SKM-1 (cell line): Measurements from ENCODE around the gene TRAF7.

Source experiments
- DNase-seq: peaks from one replicate; lab custom pipeline; 2025; ENCODE audit not compliant: unreplicated experiment; lab: John Stamatoyannopoulos, UW

The TRAF7 gene

DNA sequence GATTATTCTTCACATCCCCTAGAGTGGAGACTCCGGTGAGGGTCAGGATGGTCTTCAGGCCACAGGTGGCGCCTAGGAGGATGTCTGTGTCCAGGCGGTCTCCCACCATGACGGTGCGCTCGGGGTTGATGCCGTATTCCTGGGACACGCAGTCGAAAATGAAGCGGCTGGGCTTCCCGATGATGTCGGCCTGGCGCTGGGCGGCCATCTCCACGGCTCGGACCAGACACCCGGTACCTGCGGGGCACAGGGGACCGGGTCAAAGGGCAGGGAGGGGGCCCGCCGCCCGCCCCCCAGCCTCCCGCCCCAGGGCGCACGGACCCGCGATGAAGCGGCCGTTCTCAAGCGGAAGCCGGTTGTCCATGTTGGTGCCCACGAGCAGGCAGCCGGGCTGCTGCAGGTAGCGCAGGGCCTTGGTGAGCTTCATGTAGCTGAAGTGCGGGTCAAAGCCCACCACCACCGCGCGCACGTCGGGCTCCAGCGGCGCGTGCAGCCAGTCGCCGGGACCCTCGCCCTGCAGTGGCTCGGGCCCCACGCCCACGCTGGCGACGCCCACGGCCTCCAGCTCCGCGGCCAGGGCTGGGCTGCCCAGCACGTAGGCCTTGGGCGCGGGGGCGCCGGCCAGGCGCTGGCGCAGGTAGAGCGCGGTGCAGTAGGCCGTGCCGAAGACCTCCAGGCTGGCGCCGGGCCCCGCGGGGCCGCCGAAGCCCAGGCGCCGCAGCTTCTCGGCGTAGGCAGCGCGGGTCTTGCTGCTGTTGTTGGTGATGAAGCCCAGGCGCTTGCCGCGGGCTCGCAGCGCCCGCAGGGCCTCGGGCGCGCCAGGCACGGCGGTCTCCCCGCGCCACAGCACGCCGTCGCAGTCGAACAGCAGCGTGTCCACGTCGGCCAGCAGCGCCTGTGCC, 58.5 kb downstream of the TRAF7 start:
- DNase-seq = no peak

DNA sequence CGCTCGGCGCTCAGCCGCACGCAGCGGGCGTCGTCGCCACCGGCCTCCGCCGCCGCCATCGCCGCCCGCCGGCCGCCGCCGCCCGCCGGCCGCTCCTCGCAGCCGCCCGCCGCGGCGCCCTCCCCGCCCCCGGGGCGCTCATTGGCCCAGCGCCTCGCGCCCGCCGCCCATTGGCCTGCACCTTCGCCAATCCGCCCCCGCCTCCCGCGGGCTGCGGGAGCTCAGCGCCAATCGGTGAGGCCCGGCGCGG, 59.1 kb downstream of the TRAF7 start, which contains the start of gene PGP:
Gene PGP, minus strand, starts transcription at position 122 of the 250 bp plus-strand sequence. Its CDS starts 63 bp downstream, at position 59.
- no peak for DNase-seq

DNA sequence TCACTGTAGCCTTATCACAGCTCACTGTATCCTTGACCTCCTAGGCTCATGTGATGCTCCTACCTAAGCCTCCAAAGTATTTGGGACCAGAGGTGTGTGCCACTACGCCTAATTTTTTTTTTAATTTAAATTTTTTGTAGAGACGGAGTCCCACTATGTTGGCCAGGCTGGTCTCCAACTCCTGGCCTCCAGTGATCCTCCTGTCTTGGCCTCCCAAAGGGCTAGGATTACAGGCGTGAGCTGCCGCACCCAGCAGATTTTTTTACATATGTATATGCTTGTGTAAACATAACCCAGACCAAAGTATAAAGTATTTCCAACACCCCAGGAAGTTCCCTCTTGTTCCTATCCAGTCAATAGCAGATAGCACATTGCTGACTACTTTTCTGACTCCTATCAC, 60.7 kb downstream of the TRAF7 start:
- no peak for DNase-seq

DNA sequence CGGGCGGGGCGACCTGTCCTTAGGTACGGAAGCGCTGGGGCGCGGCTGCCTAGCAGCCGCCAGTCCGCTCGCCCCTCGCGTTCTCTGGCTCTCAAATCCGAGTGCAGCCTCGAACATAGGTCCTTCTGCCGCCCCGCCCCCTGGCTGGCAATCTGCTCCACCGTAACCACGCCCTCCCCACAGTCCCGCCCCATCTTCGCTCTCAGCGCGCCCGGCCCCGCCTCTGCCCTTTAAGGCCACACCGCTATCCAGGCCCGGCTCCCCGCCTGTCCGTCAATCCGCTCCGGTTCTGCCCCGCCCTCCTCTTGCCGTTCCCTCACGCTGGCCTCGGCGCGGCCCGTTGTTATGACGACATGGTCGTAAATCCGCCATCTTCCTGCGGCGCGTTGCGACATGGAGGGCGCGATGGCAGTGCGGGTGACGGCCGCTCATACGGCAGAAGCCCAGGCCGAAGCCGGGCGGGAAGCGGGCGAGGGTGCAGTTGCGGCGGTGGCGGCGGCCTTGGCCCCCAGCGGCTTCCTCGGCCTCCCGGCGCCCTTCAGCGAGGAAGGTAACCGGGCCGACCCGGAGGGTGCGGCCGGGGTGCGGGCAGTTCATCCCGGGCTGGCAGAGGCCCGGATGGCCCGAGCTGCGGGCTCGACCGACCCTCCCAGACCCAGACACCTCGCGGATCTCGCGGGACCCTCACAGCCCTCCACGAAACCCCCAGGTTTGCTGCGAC, 67.8 kb downstream of the TRAF7 start, which contains the start of gene E4F1:
Gene E4F1, plus strand, starts transcription at position 371 of the 721 bp plus-strand sequence. Its CDS starts 23 bp downstream, at position 394.
- peak; percentile 99 for DNase-seq

DNA sequence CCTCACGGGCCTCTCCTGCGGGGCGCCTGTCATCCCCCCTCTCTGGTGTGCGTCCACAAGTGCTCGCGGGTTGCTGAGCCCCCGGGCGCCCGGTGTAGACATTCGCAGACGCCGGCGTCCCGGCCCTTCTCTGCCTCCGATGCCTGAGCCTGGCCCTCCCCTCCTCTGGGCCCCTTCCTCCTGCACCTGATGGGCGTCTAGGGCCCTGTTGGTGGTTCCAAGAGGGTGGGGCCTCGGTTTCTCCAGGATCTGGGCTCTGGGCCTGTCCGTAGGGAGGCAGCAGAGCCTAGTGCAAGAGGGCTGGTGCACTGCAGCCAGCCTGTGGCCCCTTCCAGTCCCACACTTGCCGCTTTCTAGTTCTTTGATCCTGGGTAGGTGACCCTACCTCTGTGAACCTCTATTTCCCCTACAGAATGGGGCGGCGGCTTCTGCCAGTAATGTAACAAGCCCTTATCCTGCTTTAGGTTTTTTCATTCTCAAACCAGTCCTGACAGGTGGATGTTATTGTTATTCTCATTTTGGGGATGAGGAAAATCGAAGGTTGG, 68.4 kb downstream of the TRAF7 start:
- DNase-seq = no peak

DNA sequence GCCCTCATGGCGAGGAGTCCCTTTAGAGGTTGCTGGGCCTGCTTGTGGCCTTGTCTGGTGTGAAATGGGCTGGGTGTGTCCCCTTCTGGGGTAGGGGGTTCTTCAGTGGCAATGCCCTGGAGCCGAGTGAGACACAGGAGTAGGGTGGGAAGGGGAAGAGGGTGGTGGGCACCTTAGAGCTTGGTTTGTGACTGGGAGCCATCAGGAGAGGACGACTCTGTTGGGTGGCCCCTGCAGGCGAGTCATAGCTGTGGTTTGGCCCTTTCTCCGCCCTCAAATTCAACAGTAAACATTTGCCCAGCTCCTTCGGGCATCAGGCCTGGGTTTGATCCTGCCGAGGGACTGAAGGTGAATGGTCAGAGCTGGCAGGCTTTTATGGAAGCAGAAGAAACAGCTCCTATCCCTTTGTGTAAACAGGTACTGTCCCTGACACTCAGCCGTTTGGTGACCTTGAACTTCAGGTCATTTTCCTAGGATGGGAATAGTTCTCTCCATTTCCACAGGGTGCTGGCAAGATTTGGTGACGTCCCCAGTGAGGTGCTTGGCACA, 70.7 kb downstream of the TRAF7 start:
- no peak for DNase-seq

DNA sequence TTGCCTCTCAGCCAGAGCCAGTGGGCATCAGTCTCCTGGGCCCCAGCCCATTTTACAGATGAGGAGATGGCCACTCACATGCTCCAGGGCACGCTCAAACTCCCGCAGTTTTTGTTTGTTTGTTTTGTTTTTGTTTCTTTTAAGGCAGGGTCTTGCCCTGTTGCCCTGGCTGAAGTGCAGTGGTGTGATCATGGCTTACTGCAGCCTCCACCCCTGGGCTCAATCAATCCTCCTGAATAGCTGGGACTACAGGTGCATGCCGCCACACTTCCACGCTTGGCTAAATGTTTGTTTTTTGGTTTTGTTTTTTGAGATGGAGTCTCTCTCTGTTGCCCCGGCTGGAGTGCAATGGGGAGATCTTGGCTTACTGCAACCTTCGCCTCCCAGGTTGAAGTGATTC, 71.3 kb downstream of the TRAF7 start:
- DNase-seq = no peak
